ENCODE data around the gene DMD.

GRCh38 chrX:31704938-31705337 is 1506.4 kb downstream of the DMD start:
- TF ChIP-seq, protein P1, sequence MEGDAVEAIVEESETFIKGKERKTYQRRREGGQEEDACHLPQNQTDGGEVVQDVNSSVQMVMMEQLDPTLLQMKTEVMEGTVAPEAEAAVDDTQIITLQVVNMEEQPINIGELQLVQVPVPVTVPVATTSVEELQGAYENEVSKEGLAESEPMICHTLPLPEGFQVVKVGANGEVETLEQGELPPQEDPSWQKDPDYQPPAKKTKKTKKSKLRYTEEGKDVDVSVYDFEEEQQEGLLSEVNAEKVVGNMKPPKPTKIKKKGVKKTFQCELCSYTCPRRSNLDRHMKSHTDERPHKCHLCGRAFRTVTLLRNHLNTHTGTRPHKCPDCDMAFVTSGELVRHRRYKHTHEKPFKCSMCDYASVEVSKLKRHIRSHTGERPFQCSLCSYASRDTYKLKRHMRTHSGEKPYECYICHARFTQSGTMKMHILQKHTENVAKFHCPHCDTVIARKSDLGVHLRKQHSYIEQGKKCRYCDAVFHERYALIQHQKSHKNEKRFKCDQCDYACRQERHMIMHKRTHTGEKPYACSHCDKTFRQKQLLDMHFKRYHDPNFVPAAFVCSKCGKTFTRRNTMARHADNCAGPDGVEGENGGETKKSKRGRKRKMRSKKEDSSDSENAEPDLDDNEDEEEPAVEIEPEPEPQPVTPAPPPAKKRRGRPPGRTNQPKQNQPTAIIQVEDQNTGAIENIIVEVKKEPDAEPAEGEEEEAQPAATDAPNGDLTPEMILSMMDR (IDR thresholded peaks at IDR 0.05; ENCODE audit: low read depth, low read length): no peak
- TF ChIP-seq POLR2A (IDR thresholded peaks at IDR 0.05; ENCODE audit: extremely low read depth, insufficient read length) (no peak), MYC (IDR thresholded peaks at IDR 0.05; ENCODE audit: low read depth, low read length) (no peak)

Measured in NB4 (cell line).